ENCODE measurements around the gene TFDP1. TPM values are rescaled to one million over a fixed set of nuclear protein-coding genes. Genes with fewer than 3 reads are reported as not detected.

Gene TFDP1
- total RNA-seq, 1 donor from 2014 or later, result 40.0 TPM

- intact Hi-C loops (cut with DNase I), result no loop called here
- Histone ChIP-seq H3K27me3 (no peaks in the 10 kb centered on the region), H3K4me1 (no peaks in the 10 kb centered on the region), H3K36me3 (no peaks in the 10 kb centered on the region), H3K27ac (no peak overlapping the region), H3K9me3 (no peaks in the 10 kb centered on the region), H3K4me3 (no peak overlapping the region)
- no peak for TF ChIP-seq POLR2AphosphoS5 (IDR thresholded peaks at IDR 0.05; ENCODE audit: insufficient read depth in 1 of 2, low read depth in 1 of 2)
- TF ChIP-seq CTCF (IDR thresholded peaks at IDR 0.05), result no peak
- TF ChIP-seq POLR2A (IDR thresholded peaks at IDR 0.05), result no peak
- no peak for DNase-seq (ENCODE audit: extremely low spot score in 2 of 2)
These were observed 70.2 kb downstream of the TFDP1 start for GRCh38 chr13:113654591-113655345.

GRCh38 chr13:113655346-113656002 lies 70.9 kb downstream of the TFDP1 start:
- Histone ChIP-seq H3K27ac (no peak overlapping the region), H3K36me3 (no peaks in the 10 kb centered on the region), H3K4me1 (no peaks in the 10 kb centered on the region), H3K9me3 (no peaks in the 10 kb centered on the region), H3K4me3 (no peak overlapping the region), H3K27me3 (no peaks in the 10 kb centered on the region)
- intact Hi-C loops (cut with DNase I), result no loop called here
- no peak for TF ChIP-seq POLR2AphosphoS5 (IDR thresholded peaks at IDR 0.05; ENCODE audit: insufficient read depth in 1 of 2, low read depth in 1 of 2)
- DNase-seq (ENCODE audit: extremely low spot score in 2 of 2), result no peak

GRCh38 chr13:113656003-113656588 lies 71.5 kb downstream of the TFDP1 start:
- no peaks in the 10 kb centered on the region for H3K9me3 ChIP-seq
- DNase-seq (ENCODE audit: extremely low spot score in 2 of 2), result no peak
- H3K4me1 ChIP-seq, result no peaks in the 10 kb centered on the region
- no peak overlapping the region for H3K27ac ChIP-seq
- no peak for TF ChIP-seq POLR2A (IDR thresholded peaks at IDR 0.05)
- no peak for TF ChIP-seq POLR2AphosphoS5 (IDR thresholded peaks at IDR 0.05; ENCODE audit: insufficient read depth in 1 of 2, low read depth in 1 of 2)
- no peak for TF ChIP-seq CTCF (IDR thresholded peaks at IDR 0.05)
- no peak overlapping the region for H3K4me3 ChIP-seq
- H3K36me3 ChIP-seq, result no peaks in the 10 kb centered on the region
- intact Hi-C loops (cut with DNase I), result no loop called here
- no peaks in the 10 kb centered on the region for H3K27me3 ChIP-seq

GRCh38 chr13:113656831-113657671 lies 72.5 kb downstream of the TFDP1 start:
- no peak overlapping the region for H3K4me3 ChIP-seq
- intact Hi-C loops (cut with DNase I), result no loop called here
- TF ChIP-seq POLR2A (IDR thresholded peaks at IDR 0.05), result no peak
- no peak for TF ChIP-seq CTCF (IDR thresholded peaks at IDR 0.05)
- TF ChIP-seq POLR2AphosphoS5 (IDR thresholded peaks at IDR 0.05; ENCODE audit: insufficient read depth in 1 of 2, low read depth in 1 of 2), result no peak

More at GRCh38 chr13:113656831-113657671, 72.5 kb downstream of the TFDP1 start:
- H3K27me3 ChIP-seq, result no peaks in the 10 kb centered on the region
- H3K36me3 ChIP-seq, result no peaks in the 10 kb centered on the region
- no peaks in the 10 kb centered on the region for H3K4me1 ChIP-seq
- no peaks in the 10 kb centered on the region for H3K9me3 ChIP-seq
- H3K27ac ChIP-seq, result no peak overlapping the region
- no peak for DNase-seq (ENCODE audit: extremely low spot score in 2 of 2)

Measured in vagina (tissue), 2 donors.